C1 segment of cervical spinal cord (tissue), 14 donors: ENCODE data around the gene POGZ.

ENCODE experiments used
- DNase-seq, 14 donors: peaks; one replicate each; lab custom pipeline; 2025; lab: John Stamatoyannopoulos, UW

The POGZ gene

GRCh38 chr1:151377150-151377884 lies 82.0 kb downstream of the POGZ start:
- DNase-seq: no peak

GRCh38 chr1:151373196-151373595 lies 86.1 kb downstream of the POGZ start:
- peak in 2 of 14 donors; percentile 3 to 16 for DNase-seq

GRCh38 chr1:151372058-151372934 lies 87.0 kb downstream of the POGZ start, which contains the start of gene SELENBP1:
TSS of gene SELENBP1 (minus strand) at chr1:151372705. CDS start at chr1:151372641, 64 bp downstream.
- DNase-seq: peak in 12 of 14 donors; percentile 4 to 75 (median 48)

GRCh38 chr1:151371370-151372057 lies 87.8 kb downstream of the POGZ start:
- DNase-seq: peak in 13 of 14 donors; percentile 8 to 73 (median 43)

- DNase-seq: peak in 4 of 14 donors; percentile 7 to 29 (median 24)
These were observed 88.9 kb downstream of the POGZ start for GRCh38 chr1:151370211-151370911.

GRCh38 chr1:151369621-151370048 lies 89.7 kb downstream of the POGZ start:
- no peak for DNase-seq

- no peak for DNase-seq
These were observed 90.0 kb downstream of the POGZ start for GRCh38 chr1:151369302-151369610.

GRCh38 chr1:151368393-151369301 lies 90.6 kb downstream of the POGZ start:
- no peak for DNase-seq

GRCh38 chr1:151367658-151368392 lies 91.5 kb downstream of the POGZ start:
- peak in 4 of 14 donors; percentile 4 to 43 (median 14) for DNase-seq

GRCh38 chr1:151364996-151365395 lies 94.3 kb downstream of the POGZ start:
- no peak for DNase-seq

GRCh38 chr1:151362308-151363155 lies 96.8 kb downstream of the POGZ start:
- no peak for DNase-seq

GRCh38 chr1:151361883-151362282 lies 97.4 kb downstream of the POGZ start:
- DNase-seq: no peak

- DNase-seq: no peak
These were observed 102.6 kb downstream of the POGZ start for GRCh38 chr1:151356696-151357095.
